GM21423 (cell line): ENCODE data around the gene TIPARP.
"Not testable (repeated sequence)": the region's sequence is repeated elsewhere in the genome, so short reads cannot be mapped to it uniquely, and the experiment has no call there.

Experiments
- ATAC-seq: cut with Tn5 transposase; IDR thresholded peaks from one replicate; pipeline ENCODE4 v1.9.1; 2021; ENCODE audit warnings: mild to moderate bottlenecking, moderate library complexity; ENCODE audit not compliant: unreplicated experiment

The TIPARP gene

DNA sequence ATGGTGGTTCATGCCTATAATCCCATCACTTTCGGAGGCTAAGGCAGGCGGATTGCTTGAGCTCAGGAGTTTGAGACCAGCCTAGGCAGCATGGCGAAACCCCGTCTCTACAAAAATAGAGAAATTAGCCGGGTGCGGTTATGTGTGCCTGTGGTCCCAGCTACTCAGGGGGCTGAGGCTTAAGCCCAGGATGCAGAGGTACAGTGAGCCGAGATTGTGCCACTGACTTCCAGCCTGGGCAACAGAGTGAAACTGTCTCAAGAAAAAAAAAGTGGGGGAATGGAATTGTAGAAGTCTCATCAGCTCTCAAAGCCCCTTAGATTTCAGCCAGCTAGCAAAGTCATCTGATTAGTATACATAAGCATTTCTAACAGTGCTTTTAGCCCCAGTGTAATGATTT is 33.2 kb downstream of the TIPARP start:
- no peak for ATAC-seq

GRCh38 chr3:156710429-156710828 is 36.0 kb downstream of the TIPARP start:
- ATAC-seq, result no peak

DNA sequence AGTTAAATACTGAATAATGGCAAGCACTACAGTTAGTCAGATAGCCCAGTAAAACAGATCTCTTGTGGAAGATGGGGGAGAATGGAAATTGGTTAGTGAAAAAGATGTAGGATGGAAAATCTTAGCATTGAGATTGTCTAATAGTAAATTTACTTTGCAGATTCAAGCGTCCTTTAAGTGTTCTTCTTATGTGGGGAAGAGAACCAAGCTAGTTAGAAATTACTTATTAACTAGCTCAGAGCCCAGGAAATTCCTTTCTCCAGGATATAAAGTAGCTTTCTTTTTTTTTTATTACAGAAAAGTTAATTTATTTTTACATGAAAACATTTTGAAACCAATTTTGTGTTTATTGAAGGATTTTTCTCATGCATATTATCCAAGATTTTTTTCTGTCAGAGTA is 36.7 kb downstream of the TIPARP start:
- ATAC-seq, result no peak

GRCh38 chr3:156711944-156712343 is 37.6 kb downstream of the TIPARP start:
- peak; percentile 79 for ATAC-seq

DNA sequence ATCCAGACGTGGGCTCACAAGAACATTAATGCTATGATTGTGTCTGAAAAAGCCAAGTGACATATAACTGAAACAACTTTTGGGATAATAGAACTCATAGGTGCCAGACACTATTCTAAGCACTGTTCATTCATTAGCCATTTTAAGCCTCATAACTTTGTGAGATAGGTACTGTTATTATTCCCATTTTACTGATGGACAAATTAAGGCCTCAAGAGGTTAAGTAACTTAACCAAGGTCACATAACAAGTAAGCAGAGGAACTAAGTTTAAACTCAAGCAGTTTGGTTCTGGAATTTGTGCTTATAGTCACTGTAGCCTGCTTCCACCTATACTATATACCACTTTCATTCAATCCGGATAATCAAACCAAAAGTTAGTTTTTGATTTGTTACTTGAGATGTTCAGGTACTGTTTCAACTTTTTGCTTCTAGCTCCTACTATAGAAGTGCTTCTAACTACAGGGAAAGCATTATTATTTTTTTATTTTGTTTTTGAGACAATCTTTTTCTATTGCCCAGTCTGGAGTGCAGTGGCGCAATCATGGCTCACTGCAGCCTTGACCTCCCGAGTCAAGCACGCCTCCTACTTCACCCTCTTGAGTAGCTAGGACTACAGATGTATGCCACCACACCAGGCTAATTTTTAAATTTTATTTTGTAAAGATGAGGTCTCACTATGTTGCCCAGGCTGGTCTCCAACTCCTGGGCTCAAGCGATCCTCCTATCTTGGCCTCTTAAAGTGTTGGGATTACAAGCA is 41.9 kb downstream of the TIPARP start:
- no peak for ATAC-seq

DNA sequence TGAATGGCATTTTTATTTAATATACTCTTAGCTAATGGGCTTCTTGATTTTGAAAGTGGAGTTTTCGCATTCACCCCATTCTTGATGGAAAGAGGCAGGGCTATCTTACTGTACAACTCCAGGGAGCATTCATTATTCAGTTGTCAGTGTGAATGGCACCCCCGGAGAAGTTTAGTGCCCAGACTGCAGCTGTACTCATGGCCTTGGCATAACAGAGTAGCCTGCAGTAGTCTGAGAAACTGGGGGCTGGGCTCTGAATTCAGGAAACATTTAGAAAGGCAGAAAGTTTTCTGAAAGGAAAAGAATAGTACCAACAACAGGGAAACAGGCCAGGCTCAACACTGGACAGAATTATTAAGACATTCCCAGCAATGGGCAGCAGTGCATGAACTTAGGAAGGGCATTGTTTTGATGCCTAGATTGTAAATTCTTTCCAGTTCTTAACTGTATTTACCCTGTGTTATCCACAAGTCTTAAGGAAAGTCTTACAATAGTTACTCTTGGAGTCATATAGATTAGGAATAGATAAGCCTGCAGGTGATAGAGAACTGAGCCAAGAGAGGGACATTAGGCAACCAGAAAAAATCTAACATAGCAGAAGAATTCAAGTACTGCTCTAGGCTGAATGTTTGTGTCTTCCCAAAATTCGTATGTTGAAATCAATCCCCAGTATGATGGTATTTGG is 44.4 kb downstream of the TIPARP start:
- ATAC-seq, result no peak

DNA sequence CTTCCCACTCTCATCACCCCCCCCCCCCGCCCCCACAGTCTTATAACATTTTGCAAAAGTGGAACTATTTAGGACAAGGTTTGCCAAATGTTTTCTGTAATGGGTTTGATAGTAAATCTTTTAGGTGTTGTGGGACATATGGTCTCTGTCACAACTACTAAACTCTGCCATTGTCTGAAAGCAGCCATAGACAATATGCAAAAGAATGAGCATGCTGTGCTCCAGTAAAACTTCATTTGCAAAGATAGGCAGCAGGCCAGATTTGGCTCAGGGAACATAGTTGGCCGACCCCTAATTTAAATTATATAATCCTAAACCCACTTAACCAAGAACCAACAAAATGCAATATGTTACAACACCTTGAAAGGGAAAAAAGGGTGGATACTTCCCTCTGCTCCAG is 46.4 kb downstream of the TIPARP start:
- ATAC-seq, result no peak

- no peak for ATAC-seq
Observed at GRCh38 chr3:156721687-156722618, 47.6 kb downstream of the TIPARP start.

DNA sequence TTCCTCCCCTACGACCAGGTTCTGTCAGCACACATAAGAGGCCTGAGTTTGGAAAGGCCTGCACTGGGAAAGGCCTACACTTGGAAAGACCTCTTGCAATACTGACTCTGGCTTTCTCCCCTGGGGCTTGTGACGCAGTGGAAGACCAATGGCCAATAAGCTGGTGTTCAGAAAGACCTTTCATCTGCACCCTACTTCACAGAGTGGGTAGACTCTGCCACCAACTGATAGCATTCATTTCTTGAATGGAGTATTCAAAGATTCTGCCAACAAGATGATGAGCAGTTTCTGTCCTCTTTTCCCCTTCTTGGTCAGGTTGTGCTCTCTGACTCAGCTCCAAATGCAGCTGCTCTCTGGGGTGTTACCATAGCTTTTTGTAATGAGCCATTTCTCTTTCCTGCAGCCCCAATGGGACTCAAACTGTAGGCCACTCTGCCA is 48.8 kb downstream of the TIPARP start:
- peak; percentile 34 for ATAC-seq

DNA sequence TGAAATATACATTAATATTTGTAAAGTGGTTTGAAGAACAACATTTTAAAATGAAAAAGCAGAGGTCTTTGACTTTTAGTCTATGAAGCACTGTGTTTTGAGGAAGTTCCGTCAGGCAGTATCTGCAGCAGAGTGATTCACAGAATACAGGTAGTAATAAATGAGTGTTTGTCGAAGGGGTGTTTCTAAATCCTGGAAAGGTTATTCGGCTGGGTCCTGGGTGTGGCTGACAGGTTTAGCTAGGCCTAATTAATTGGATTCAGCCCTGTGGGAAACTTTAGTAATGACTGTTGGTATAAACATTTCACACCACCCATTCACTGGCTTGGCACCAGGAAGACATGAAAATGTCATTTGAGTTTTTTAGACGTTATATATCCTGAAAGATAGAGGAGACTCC is 51.3 kb downstream of the TIPARP start:
- no peak for ATAC-seq

- ATAC-seq, result no peak
Observed at GRCh38 chr3:156726456-156726855, 52.1 kb downstream of the TIPARP start.

DNA sequence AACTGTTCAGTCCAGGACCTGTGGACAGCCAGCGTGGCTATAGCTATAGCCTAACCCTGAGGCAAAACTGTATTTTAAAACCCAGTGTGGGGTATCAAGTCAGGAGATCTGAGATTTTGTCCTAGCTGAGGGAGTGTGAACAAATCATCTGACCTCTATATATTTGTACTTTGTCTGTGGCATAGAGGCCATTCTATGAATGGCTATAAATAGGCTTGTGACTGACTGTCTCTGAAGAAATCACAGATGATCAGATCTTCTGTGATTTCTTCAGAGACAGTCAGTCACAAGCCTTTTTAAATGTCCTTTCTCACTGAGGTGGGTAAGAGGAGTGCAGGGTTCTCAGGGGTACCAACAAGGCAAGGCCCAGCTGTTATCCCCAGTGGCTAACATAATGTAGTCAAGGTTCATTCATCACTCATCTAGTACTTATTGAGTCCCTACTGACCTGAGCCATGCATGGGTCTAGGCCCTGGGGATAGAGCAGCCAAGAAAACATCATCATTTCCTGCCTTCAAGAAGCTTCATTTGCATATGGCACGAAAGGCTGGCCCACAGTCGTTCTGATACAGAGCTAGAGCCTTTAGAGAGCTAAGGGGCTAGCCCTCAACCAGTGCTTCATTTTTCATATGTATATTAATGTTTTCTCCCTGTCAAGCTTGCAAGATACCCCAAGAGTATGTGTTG is 53.3 kb downstream of the TIPARP start:
- peak; percentile 82 for ATAC-seq

- ATAC-seq, result no peak
Observed at GRCh38 chr3:156728267-156728985, 54.0 kb downstream of the TIPARP start.

DNA sequence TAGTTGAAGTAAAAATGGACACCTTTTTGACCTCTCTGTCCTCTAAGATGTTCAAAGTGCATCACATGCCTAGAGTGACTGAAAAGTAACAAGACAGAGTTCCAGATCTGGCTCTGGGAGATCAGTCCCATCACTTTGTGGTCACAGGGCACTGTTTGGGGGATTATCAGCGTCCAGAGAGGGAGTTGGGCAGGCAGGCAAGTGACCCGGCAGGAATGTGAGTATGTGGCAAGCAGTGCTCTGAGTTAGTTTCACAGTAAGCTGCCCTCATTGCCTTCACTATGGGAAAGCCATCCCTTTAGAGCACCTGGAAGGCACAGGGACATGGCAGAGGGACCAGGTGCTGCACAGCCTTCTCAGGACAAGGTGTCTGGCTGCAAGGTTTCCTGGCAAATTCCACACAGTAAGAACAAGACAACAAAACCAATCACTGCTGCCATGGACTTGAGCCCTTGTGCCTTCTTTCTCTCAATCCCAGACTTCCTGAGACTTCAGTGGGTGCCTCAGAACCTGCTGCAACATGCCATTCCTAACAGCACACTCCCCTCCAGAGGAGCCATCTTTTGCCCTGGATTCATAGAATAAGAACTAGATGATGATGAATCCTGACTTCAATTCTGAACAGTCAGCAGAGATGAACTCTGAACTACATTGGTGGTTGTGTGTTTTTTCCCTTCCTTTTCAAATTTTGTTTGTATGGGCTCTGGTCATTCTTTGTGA is 55.2 kb downstream of the TIPARP start:
- ATAC-seq, result no peak

DNA sequence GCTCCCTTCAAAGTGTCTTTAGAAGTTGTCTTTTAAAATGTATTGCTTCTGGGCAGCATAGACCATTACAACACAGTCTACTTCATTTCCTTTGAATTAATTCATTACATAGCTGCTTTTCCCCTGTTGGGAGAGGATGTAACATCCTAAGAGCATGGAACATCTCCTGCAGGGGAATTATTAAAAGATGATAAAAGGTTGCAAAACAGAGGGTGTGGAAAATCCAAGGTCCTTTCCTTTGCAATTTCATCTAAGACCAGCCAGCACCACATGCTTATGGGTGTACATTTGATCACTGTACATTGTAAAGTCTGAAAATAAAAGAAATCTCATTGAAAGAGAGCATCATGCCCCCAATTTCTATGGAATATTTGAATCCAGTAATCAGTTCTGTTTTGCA is 57.4 kb downstream of the TIPARP start:
- ATAC-seq, result no peak

- no peak for ATAC-seq
Observed at GRCh38 chr3:156732261-156732660, 57.9 kb downstream of the TIPARP start.

DNA sequence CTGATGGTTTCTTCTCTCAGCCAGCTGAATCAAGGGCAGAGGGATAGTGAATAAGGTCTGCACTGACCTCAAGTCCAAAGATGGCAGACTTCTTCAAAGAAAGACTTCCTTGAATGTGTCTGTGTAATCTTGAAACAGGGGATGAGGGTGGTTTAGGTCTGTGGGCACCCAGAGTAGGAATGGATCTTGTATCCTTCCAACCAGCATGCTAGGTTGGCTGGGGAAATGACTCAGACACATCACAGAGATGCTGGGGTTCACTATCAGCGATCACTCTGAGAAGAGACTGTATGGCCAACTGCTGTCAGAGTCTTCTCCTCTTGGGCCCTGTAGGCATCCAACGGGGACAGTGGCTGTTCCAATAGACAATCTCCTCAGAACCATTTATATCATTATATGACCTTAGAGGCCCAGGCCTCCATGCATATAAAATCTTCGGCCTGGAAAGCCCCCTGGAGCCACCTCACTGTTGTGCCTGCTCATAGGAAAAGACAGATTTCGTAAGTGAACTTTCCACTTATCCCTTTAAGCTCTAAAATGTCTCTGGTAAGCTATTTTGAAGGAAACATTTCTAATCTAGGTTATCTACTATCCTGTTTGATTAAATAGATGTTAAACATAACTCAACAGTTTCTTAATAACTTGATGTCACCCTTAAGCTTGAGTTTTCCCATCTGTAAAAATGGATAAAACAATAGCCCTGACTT is 58.5 kb downstream of the TIPARP start:
- no peak for ATAC-seq

GRCh38 chr3:156734661-156735060 is 60.3 kb downstream of the TIPARP start:
- not testable (repeated sequence) for ATAC-seq

DNA sequence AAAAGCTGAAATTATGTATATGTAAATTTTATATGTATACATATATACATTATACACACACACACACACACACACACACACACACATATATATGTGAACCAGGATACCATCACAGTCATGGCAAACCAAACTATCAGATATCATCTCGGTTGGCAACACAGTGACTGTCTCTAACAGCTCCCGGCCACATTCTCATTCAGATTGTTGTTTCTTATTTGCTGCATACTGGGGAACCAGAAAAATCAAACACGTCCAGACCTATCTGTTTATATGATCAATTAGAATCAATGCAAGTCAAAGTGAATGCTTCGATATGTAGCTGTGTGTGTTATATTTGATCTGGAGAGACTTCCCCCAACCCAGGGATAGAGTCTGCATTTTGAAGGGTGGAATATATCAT is 61.1 kb downstream of the TIPARP start:
- no peak for ATAC-seq
